ENCODE results near the gene NDUFV3.
"Not testable (repeated sequence)": the region's sequence is repeated elsewhere in the genome, so short reads cannot be mapped to it uniquely, and the experiment has no call there.

The NDUFV3 gene

DNA sequence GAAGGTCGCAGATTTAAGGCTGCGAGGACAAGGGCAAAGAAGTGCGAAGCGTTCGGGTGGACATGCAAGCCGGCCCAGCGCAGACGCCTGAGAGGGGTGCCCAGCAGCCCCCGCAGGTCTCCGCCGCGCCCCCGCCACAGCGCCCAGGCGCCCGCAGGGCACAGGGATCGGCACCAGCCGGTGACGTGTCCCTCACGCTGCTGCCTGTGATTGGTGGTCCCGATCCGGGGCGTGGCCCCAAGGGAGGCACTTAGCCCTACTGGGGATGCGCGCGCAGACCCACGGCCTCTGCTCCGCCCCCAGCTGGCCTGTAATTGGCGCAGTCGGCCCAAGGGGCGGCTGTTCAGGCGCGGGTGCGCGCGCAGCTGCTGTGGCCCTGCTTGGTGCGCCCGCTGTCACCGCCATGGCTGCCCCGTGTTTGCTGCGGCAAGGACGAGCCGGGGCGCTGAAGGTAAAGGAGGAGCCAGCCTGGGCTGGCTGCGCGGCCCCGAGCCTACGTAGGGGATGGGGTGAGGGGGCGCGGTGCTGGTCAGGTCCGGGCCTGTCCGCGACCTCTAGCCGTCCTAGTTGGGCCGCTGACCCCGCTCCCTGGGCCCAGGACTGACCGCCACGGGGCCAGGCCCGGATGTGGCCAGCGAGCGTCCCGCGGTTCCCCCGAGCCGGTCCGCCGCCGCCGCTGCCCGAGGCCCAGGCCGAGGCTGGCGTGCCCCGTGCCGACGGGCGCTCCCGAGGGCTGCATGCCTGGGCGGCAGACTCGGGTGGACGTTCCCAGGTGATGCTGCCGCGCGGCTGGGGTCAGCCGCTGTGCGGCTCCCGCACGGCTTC lies at the start of gene NDUFV3:
TSS of gene NDUFV3 (plus strand) at position 379 of the 825 bp plus-strand sequence. CDS start at position 404, 25 bp downstream.
- peak; percentile 93 for DNase-seq

- DNase-seq, result no peak
Measured at GRCh38 chr21:42844411-42845113, 48.5 kb upstream of the NDUFV3 start.

DNA sequence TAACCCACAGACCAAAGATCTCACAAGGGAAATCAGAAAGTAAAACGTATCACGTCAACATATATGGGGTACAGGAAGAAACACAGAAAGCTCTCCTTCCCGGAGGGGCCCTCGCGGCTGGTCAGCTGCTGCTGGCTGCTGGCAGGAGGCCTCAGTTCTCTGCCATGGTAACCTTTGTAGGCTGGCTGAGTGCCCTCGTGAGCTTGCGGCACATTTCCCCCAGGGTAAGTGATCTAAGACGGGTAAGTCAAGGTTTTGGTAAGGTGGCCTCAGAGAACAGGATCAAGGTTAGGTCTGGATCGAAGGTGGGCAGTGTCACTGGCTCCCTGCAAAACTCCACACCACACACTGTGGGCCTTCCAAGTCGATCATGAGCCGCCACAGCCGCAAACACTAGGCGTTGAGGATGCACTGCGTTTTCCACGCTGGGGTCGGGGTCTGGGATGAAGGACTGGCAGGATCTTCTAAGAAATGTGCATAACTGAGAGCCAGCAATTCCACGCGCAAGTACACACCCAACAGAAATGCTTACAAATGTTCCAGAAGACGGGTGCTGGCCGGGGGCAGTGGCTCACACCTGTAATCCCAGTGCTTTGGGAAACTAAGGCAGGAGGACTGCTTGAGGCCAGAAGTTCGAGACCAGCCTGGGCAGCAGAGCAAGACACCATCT lies 47.7 kb upstream of the NDUFV3 start:
- no peak for DNase-seq

DNA sequence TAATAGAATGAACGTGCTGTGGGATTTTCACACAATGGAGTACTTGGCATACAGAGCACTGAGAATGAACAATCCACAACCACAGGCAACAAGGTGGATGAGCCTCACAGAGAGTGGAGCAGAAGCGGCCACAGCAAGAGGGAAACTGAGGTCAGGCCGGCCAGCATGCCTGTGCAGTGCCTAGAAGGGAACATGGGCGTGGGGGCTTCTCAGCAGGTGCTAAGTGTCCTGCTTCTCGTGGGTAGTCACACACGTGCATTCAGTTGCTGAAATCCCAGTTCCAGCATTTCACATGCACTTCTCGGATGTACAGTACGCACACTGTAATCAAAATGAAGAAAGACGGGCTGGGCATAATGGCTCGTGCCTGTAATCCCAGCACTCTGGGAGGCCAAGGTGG lies 46.9 kb upstream of the NDUFV3 start:
- no peak for DNase-seq

DNA sequence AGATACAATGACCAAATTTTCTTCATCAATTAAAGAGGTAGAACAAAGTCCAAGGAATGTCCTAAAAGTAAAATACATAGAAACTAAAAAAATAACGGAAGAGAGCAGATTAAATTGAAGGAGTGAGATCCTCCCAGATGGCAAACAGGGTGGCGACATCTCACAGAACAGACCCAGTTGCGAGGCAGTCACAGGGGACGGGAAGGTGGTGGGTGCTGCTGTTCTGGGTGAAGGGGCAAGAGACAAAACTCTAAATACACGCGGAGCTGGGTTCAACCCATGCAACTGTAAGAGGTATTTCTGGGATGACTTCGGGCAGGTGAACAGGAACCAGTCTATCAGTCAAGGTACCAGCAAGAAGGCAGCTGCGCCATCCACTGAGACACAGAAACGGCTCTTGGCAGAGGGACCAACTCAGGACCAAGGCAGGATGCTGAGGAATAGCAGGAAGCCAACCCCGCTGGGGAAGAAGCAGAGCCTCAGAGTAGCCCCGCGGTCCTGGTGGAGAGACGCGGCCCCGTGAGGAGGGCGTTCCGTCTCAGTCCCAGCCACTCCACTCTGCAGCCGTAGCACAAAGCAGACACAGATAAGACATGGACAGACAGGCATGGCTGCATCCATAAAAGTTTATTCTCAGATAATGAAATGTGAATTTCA lies 45.9 kb upstream of the NDUFV3 start:
- no peak for DNase-seq

DNA sequence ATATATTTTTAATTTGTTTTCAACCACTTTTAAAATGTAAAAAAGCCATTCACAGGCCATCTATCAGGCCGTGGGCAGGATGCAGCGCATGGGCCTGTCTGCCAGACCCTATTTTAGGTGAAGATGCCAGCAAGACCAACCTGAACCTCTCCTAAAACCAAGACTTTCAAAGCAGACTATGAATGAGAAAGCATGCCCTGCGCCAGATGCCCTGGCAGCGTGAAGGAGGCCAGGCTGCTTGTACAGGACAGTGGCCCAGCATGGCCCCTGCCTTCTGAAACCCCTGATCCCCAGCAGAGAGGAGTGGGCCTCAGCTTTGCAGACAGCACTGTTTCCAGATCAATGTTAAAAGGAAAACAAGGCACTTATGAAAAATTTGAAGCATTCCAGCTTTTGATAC lies 45.4 kb upstream of the NDUFV3 start:
- no peak for DNase-seq

DNA sequence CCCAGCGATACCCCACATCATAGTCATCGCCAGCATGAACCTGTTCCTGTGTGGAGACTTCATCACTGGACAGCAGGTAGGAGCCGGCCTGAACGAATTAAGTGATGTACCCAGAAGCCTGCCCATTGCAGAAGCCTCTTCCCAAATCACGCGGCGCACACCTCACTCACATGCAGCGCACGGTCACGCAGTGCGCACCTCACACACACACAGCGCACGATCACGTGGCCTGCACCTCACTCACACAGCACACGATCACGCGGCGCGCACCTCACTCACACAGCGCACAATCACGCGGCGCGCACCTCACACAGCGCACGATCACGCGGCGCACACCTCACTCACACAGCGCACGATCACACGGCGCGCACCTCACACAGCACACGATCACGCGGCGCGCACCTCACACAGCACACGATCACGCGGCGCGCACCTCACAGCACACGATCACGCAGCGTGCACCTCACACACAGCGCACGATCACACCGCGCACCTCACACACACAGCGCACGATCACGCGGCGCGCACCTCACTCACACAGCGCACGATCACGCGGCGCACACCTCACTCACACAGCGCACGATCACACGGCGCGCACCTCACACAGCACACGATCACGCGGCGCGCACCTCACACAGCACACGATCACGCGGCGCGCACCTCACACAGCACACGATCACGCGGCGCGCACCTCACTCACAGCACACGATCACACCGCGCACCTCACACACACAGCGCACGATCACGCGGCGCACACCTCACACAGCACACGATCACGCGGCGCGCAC lies 44.8 kb upstream of the NDUFV3 start:
- not testable (repeated sequence) for DNase-seq

GRCh38 chr21:42848932-42849758 lies 44.0 kb upstream of the NDUFV3 start:
- DNase-seq, result no peak

DNA sequence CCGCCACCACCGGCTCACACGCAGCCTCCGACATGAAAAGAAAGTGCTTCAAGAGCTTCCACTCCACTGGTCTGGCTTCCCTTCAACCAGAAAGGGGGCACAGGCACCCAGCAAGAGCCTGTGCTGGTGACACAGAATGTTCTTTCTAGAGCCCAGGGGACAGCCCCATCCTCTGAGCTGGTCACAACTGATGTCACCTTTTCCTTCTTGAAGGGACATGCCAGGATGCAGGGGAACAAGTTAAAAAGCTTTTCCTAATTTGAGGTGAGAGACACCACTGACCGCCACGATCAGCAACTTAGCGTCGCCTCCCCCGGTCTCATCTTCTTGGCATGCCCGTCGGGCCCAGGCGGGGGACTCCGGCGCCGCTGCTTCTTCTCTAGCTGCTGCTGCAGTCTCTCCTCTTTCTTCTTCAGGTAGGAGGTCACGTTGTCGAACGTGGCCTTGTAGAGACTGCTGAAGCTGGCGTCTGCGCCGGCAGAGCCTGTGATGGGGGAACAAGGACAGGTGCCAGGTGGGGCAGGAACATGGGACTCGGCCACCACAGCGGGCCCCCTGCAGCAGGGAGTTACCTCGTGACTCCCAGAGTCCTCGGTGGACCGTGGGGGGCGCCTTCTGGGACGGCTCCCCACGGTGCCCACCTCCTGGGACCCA lies 43.2 kb upstream of the NDUFV3 start:
- no peak for DNase-seq

DNA sequence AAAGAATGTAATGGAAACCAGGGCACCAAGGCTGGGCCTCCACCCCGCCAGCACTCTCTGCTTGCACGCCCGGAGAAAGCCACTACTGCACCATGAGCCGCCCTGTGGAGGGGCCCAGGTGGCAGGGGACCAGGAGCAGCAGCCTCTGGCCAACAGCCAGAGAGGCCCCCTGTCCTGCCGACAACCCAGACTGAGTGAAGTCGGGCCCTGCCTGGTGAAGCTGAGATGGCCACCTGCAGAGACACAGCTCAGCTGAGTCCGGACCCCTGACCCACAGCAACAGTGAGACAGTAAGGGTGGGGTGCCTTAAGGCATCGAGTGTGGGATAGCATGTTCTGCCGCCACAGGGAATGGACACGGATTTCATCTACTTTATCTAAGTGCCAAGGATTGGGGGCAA lies 42.6 kb upstream of the NDUFV3 start:
- no peak for DNase-seq

- no peak for DNase-seq
Measured at GRCh38 chr21:42850866-42851391, 42.2 kb upstream of the NDUFV3 start.

DNA sequence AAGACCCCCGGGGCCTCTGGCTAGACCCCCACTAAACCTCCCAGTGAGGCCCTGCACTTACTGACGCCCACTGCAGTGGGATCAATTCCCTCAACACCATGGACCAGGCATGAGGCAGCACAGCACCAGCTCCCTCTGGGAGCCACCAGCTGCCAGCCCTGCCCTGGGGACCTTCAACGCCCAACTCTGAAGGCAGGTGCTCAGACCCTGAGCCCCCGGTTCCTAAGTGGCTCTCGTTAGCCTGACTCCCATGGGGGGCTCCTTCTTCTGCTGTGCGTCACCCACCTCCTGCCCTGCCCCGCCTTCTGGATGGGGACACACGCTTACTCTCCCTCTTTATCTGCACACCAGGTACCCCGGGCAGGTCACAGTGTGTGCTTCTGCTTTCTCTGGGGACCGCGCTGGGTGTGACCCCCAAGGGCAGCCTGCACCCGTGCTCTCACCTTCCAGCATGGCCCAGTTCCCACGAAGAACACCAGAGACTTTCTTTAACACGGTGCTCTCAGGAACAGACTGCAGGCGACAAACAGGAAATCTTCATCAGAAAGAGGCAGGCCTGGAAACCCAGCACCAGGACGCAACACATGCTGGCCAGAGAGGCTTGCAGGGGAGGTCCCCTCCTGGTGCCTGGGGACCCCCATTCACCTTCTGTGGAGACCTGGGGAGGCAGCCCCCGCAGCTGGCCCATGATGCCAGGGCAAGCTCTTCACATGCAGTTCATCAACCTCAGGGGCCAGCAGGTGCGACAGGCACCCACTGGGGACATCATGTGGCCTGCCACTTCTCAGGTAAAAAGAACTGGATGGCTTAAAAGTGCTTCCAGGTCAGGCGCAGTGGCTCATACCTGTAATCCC lies 41.1 kb upstream of the NDUFV3 start:
- DNase-seq, result no peak

DNA sequence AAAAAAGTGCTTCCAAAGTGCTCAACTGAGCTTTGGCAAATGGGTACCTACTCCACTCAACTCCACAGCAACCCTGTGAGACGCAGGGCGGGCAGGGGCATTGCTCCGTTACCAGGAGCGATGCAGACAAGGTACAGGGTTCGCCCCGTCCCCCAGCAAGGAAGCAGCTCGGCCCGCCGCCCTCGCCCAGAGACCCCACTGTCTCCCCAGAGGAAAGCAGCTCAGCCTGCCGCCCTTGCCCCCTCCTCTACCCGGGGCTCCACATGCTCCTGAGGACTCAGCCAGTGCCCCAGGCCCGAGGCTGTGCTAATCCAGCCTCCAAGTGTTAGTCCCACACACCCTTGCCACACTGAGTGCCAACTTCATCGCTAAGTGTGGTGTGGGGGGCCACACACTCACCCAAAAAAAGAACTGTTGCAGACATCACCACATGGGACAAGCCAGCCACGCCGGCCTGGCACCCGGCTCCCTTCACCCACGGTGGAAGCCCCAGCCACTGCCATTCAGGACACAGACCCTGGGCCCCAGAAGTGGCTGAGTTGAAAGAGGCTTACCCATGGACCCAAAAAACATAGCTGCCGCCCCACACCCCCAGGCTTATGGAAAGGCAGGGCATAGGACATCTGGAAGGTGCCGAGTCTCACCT lies 40.1 kb upstream of the NDUFV3 start:
- DNase-seq, result no peak

DNA sequence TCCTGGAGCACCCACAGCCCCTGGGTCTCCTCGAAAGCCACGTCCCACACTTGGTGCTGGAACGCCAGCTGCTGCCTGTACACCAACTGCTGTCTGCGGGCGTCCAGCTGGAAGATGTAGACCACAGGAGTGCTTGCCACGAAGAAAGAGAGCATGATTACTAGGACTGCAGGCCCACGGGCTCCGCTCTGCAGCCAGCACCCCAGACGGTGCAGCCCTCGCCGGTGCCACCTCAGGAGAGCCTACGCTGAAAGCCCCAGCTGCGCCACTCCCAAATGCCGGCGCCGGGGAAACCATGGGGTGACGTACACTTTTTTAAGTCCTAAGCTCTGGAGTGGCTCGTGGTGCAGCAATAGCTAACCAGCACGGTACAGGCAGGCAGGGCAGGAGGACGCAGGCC lies 39.5 kb upstream of the NDUFV3 start:
- no peak for DNase-seq

GRCh38 chr21:42854246-42855010 lies 38.7 kb upstream of the NDUFV3 start:
- no peak for DNase-seq

GRCh38 chr21:42855171-42855936 lies 37.8 kb upstream of the NDUFV3 start:
- no peak for DNase-seq

- no peak for DNase-seq
Measured at GRCh38 chr21:42855937-42856335, 37.2 kb upstream of the NDUFV3 start.

- DNase-seq, result no peak
Measured at GRCh38 chr21:42857216-42857615, 35.9 kb upstream of the NDUFV3 start.

All from NCI-H510A (cell line).